B cell (primary cell): Measurements from ENCODE around the gene GRK5. TPM values are rescaled to one million over a fixed set of nuclear protein-coding genes. Genes with fewer than 3 reads are reported as not detected.
A peak's percentile ranks its signal among the peaks of the same experiment; 100 is the strongest.

ENCODE experiments used
- ATAC-seq: fragments of 200-7000 bp; cut with Tn5 transposase; one replicate; pipeline ENCODE4 v1.10.0; 2021; ENCODE audit warnings: low read depth, mild to moderate bottlenecking, moderate number of reproducible peaks, moderate library complexity
- CTCF ChIA-PET: fragments of 350-600 bp; sonication (Branson Sonifier 250); formaldehyde crosslinking; loops from one replicate; lab custom pipeline; 2021; ENCODE audit warnings: antibody characterized with exemption, inconsistent platforms; lab: Charles Lee
- POLR2A ChIA-PET: fragments of 350-600 bp; sonication (Branson Sonifier 250); formaldehyde crosslinking; loops from one replicate; lab custom pipeline; 2021; ENCODE audit warnings: antibody characterized with exemption; lab: Charles Lee
- DNase-seq: peaks from one replicate; pipeline ENCODE4 v3.0.0; 2013
- H2AFZ ChIP-seq: 2 replicates; pipeline ENCODE4 v1.6.1; 2012; ENCODE audit warnings: mild to moderate bottlenecking, low read depth, low read length; ENCODE audit not compliant: insufficient read depth, poor library complexity, severe bottlenecking
- H3K27ac ChIP-seq, 2 donors: 1 replicate in 1 of 2; 2 replicates in 1 of 2; pipeline ENCODE4 v1.5.1; 2012 to 2013; ENCODE audit warnings: low read length in 2 of 2, mild to moderate bottlenecking in 2 of 2, moderate library complexity in 1 of 2
- H3K27me3 ChIP-seq, 4 experiments: fragments of 200-600 bp in 1 of 4; sonication (generic) in 1 of 4; replicated peaks in 1 of 4; 1 replicate in 2 of 4; 2 replicates in 2 of 4; pipeline versions ENCODE4 v1.6.1 to v1.7.0; 2013 to 2016; ENCODE audit warnings: low read length in 3 of 4, mild to moderate bottlenecking in 2 of 4, mixed read lengths in 1 of 4, moderate library complexity in 1 of 4; ENCODE audit not compliant: insufficient read depth in 4 of 4, control insufficient read depth in 3 of 4; ENCODE audit errors: control extremely low read depth in 1 of 4
- H3K36me3 ChIP-seq, 2 experiments: replicated peaks in 1 of 2; 1 replicate in 1 of 2; 2 replicates in 1 of 2; pipeline versions ENCODE4 v1.6.1 to v1.7.1; 2013; ENCODE audit warnings: low read length in 1 of 2; ENCODE audit not compliant: insufficient read depth in 2 of 2, control insufficient read depth in 1 of 2; ENCODE audit errors: control extremely low read depth in 1 of 2, extremely low read depth in 1 of 2
- H3K4me1 ChIP-seq, 2 donors: fragments of 200-600 bp in 1 of 2; sonication (generic) in 1 of 2; 1 replicate in 1 of 2; 2 replicates in 1 of 2; pipeline versions ENCODE4 v1.5.1 to v1.6.1; 2013 to 2017; ENCODE audit warnings: low read length in 2 of 2; ENCODE audit not compliant: control insufficient read depth in 2 of 2, insufficient read depth in 2 of 2
- H3K4me2 ChIP-seq: replicated peaks from 2 replicates; pipeline ENCODE3; 2012; ENCODE audit warnings: mild to moderate bottlenecking, low read depth, low read length; ENCODE audit not compliant: poor library complexity, severe bottlenecking
- H3K4me3 ChIP-seq, 5 experiments: fragments of 200-600 bp in 1 of 5; sonication (generic) in 1 of 5; 1 replicate in 3 of 5; 2 replicates in 2 of 5; pipeline versions ENCODE4 v1.5.1 to v1.7.0; 2011 to 2016; ENCODE audit warnings: low read length in 4 of 5, mild to moderate bottlenecking in 4 of 5, low read depth in 2 of 5, control low read depth in 1 of 5, moderate library complexity in 1 of 5; ENCODE audit not compliant: insufficient read depth in 1 of 5; ENCODE audit errors: control extremely low read depth in 1 of 5, extremely low read depth in 1 of 5
- H3K79me2 ChIP-seq: fragments of 200-600 bp; sonication (generic); one replicate; pipeline ENCODE4 v1.6.0; 2016; ENCODE audit warnings: low read length; ENCODE audit not compliant: control insufficient read depth, insufficient read depth
- H3K9ac ChIP-seq: fragments of 200-600 bp; sonication (generic); 2 replicates; pipeline ENCODE4 v1.6.1; 2017; ENCODE audit warnings: mild to moderate bottlenecking, low read length, moderate library complexity
- H3K9me3 ChIP-seq, 3 donors: one replicate each; pipeline versions ENCODE4 v1.6.1 to v1.7.1; 2013; ENCODE audit warnings: low read length in 2 of 3; ENCODE audit not compliant: control insufficient read depth in 2 of 3, insufficient read depth in 1 of 3; ENCODE audit errors: control extremely low read depth in 1 of 3
- H4K20me1 ChIP-seq: 2 replicates; pipeline ENCODE4 v1.6.0; 2012; ENCODE audit warnings: mild to moderate bottlenecking, low read length; ENCODE audit not compliant: insufficient read depth, control insufficient read depth, poor library complexity, severe bottlenecking
- H3K27ac Mint-ChIP-seq: one replicate; pipeline ENCODE4 v1.8.0; 2021; ENCODE audit warnings: mixed read lengths
- H3K27me3 Mint-ChIP-seq: one replicate; pipeline ENCODE4 v1.8.0; 2021; ENCODE audit warnings: mixed read lengths
- H3K4me1 Mint-ChIP-seq: one replicate; pipeline ENCODE4 v1.8.0; 2021; ENCODE audit warnings: mixed read lengths
- H3K4me3 Mint-ChIP-seq: one replicate; pipeline ENCODE4 v1.8.0; 2021; ENCODE audit warnings: mixed read lengths
- H3K9me3 Mint-ChIP-seq: one replicate; pipeline ENCODE4 v1.8.0; 2022; ENCODE audit warnings: mixed read lengths; ENCODE audit not compliant: insufficient read depth
- EZH2 ChIP-seq: IDR thresholded peaks from 2 replicates; pipeline ENCODE4 v1.6.1; 2012; ENCODE audit warnings: borderline replicate concordance, low read depth, mild to moderate bottlenecking, moderate library complexity, low read length; ENCODE audit not compliant: insufficient read depth, poor library complexity, severe bottlenecking
- WGBS: methylation state at CpG from one replicate; pipeline ENCODE4 v1.1.5; 2013; ENCODE audit warnings: missing lambda C conversion rate; ENCODE audit not compliant: insufficient coverage; 5-methylcytosine and 5-hydroxymethylcytosine counted together
- intact Hi-C: fragments of 100-400 bp; cut with micrococcal nuclease; formaldehyde crosslinking; loops from one replicate; pipeline ENCODE4 v1.10.0; 2022
- polyA plus RNA-seq: library from polyadenylated mRNA; depleted of rRNA; stranded (reverse); fragments of >200 nt; gene quantifications from 2 replicates; pipeline ENCODE4 v1.2.3, GENCODE V29; 2012
- total RNA-seq, 2 donors: library from RNA; stranded (reverse); fragments of 120-200 nt in 1 of 2; gene quantifications; 1 replicate in 1 of 2; 2 replicates in 1 of 2; pipeline versions ENCODE4 v1.2.3 to v1.2.4, GENCODE V29; 2013 to 2022
- TF ChIP-seq, protein P1 (sequence below): fragments of 200-600 bp; IDR thresholded peaks from one replicate; pipeline ENCODE4 v1.8.0; 2022; ENCODE audit warnings: antibody characterized with exemption, mild to moderate bottlenecking

The GRK5 gene
- total and polyA plus RNA-seq, 2 donors (not counting 1 experiment from before 2014, with no cell fraction given), result 21.9 to 54.8 TPM

DNA sequence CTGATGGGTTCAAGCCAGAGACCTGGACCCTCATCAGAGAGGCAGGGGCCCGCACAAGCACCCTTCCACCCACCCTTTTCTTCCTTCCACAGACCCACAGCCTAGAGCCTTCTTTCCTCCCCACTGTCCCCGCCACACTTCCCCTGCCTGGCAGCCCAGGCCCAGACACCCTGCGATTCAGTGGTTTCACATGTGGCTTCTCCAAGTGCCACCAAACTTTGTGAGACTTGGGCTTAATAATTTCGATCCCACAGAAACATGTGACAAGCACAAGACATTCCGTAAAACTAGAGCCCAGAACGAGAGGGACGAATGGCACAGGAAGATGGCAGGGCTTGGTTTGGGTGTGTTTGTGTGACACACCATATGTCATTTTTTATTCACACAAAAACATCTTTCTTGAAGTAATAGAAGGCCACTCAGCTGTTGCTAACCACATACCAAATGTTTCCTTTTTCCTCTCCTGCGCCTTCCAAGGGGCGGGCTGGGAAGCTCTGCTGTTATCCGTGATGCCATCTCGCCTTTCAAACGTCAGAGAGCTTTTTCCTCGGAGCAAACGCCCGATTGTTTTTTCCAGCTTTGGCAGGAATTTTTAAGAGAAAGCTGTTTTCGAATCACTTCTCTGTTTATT is 162.9 kb downstream of the GRK5 start:
- Histone ChIP-seq H2AFZ (peak overlapping the region; percentile 40), H3K4me1 (peaks cover 62 to 66% of the 10 kb centered on the region in 2 donors), H3K4me3 (peak overlapping the region in 3 of 5 experiments; percentile 38 to 60 (median 58)), H3K36me3 (peaks cover 0 to 11% of the 10 kb centered on the region in 2 experiments), H3K79me2 (peaks cover 77% of the 10 kb centered on the region), H3K27me3 (no peaks in the 10 kb centered on the region), H3K27ac (peak overlapping the region; percentile 73 to 75), H4K20me1 (no peaks in the 10 kb centered on the region), H3K9me3 (peaks cover 0 to 7% (median 6%) of the 10 kb centered on the region in 3 donors), H3K4me2 (peak overlapping the region; percentile 68), H3K9ac (peak overlapping the region; percentile 59)
- 10% methylated on average over 13 of the region's 16 CpGs for WGBS
- intact Hi-C loops, result no loop called here
- CTCF ChIA-PET, result interaction anchor here (0.7 to 1.9 kb wide), 3 partner anchors 64 to 163 kb away, joined by 4 to 5 read pairs (median 5); partner anchors contain the start of gene GRK5
- ATAC-seq (peak; percentile 18), DNase-seq (peak; percentile 58)
- POLR2A ChIA-PET, result interaction anchor here (0.5 to 1.0 kb wide), 3 partner anchors 8 to 101 kb away, joined by 3 to 4 read pairs (median 4); no protein-coding TSS in a partner anchor
- Mint-ChIP-seq H3K27me3 (no peaks in the 10 kb centered on the region), H3K27ac (peak overlapping the region; percentile 97), H3K4me1 (peaks cover 76% of the 10 kb centered on the region), H3K9me3 (peaks cover 5% of the 10 kb centered on the region), H3K4me3 (peak overlapping the region; percentile 90)
- TF ChIP-seq EZH2, result no peak
- TF ChIP-seq, protein P1, sequence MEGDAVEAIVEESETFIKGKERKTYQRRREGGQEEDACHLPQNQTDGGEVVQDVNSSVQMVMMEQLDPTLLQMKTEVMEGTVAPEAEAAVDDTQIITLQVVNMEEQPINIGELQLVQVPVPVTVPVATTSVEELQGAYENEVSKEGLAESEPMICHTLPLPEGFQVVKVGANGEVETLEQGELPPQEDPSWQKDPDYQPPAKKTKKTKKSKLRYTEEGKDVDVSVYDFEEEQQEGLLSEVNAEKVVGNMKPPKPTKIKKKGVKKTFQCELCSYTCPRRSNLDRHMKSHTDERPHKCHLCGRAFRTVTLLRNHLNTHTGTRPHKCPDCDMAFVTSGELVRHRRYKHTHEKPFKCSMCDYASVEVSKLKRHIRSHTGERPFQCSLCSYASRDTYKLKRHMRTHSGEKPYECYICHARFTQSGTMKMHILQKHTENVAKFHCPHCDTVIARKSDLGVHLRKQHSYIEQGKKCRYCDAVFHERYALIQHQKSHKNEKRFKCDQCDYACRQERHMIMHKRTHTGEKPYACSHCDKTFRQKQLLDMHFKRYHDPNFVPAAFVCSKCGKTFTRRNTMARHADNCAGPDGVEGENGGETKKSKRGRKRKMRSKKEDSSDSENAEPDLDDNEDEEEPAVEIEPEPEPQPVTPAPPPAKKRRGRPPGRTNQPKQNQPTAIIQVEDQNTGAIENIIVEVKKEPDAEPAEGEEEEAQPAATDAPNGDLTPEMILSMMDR, result no peak
